ENCODE results near the gene TRIM42.

Gene TRIM42

DNA sequence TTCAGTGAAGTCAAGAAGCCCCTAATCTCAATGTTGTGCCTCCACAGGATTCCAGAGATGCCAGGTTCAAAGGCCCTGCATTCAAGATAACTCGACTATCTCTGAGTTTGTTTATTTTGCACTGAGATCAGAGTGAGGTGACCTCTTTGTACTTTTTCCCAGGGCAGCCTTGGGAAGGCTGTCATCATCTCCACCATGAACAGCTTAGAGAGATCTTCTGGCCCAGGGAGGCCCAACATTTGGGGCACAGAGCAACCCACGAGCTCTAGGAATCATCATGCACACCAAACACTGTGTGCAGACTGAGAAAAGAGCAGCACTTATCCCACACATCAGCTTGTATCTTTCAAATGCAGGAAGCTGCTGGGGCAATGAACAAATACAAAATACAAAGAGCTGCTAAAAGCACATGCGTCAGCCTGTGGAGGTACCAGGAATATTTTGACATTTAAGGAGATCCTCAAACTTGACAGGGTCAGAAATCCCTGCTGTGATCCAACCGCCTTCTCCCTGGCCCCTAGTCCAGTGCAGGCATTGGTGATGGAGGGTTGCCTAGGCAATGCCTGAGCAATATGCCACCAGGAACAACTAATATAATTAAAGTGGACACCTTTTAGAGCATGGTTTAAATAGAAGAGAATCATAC lies 33.6 kb downstream of the TRIM42 start:
- no peak for DNase-seq

GRCh38 chr3:140712301-140712700 lies 34.4 kb downstream of the TRIM42 start:
- DNase-seq, result no peak

DNA sequence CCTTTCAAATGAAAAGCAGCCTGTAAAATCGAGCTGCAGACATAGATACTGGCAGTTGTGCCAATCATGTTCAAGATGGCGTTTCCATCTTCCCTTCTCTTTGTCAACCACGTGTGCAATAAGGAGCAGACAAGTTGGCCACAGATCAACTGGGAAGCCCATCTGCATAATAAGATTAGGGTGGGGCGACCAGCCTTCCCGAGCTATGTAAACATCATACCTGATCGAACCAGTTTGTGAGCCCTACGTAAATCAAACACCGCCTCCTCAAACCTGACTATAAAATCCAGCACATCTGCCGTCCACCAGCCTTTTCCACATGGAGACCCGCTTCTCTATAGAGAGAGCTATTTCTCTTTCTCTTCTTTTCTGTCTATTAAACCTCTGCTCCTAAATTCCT lies 37.2 kb downstream of the TRIM42 start:
- DNase-seq, result no peak

- DNase-seq, result no peak
Observed at GRCh38 chr3:140717921-140718320, 40.1 kb downstream of the TRIM42 start.

GRCh38 chr3:140719841-140720614 lies 42.2 kb downstream of the TRIM42 start:
- no peak for DNase-seq

- DNase-seq, result no peak
Observed at GRCh38 chr3:140723576-140723975, 45.7 kb downstream of the TRIM42 start.

GRCh38 chr3:140724856-140725812 lies 47.3 kb downstream of the TRIM42 start:
- no peak for DNase-seq

- no peak for DNase-seq
Observed at GRCh38 chr3:140726066-140726465, 48.2 kb downstream of the TRIM42 start.

DNA sequence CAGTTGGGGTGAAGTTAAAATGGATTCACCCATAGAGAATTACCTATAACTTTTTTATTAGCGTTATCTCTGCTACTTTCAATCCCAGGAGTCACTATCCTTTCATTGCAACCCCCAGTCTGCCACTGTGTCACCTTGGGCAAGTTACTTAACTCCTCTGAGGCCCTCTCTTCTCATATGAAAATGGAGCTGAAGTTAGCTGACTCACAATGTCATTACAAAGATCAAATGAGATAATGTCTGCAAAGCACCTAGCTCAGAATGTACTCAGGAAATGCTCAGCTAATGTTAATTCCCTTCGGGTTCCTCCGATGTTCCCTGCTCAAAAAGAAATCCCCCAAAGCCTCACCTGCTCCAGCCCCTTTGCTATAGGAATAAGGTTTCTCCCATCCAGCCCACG lies 50.0 kb downstream of the TRIM42 start:
- DNase-seq, result no peak

DNA sequence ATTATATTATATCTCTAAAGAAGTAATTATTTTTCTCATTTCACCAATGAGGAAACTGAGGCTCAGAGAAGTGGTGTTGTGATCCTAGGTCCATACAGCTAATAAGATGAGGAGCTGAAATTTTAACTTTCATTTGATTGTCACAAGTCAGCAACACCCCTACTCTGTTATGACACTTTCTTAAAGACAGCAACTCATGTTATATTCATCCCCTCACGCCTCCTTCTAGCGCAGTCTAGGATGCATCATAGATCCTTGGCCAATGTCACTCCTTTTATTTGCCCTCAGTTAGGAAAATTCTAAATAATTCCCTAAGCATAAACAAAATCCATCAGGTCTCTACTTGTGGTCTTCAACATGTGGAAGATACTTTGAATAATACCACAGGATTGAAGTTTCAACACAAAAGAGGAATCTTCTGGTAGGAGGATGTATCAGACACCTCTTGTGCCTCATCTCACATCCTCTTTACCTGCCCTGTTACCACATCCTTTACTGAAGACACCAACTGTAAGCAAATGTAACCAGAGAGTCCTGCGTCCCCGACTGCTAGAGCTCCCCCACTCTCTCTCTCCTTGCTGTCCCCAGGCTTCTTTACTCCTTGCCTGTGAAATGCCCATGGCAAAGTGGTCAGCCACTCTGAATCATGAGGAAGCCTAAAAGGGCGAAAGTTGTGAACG lies 53.7 kb downstream of the TRIM42 start:
- DNase-seq, result no peak

GRCh38 chr3:140733623-140734022 lies 55.8 kb downstream of the TRIM42 start:
- DNase-seq, result no peak

- DNase-seq, result peak; percentile 11
Observed at GRCh38 chr3:140736863-140737460, 59.1 kb downstream of the TRIM42 start.

DNA sequence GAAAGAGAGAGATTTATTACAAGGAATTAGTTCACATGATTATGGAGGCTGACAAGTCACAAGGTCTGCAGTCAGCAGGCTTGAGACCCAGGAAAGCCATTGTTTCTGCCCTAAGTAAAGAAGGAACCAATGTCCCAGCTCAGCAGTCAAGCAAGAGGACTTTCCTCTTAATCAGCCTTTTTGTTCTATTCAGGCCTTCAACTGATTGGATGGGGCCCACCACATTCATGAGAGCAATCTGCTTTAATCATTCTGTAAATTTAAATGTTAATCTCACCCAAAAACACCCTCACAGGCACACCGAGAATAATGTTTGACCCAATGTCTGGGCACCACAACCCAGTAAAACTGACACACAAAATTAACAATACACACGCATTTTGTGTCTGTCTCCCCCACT lies 64.3 kb downstream of the TRIM42 start:
- DNase-seq, result no peak

DNA sequence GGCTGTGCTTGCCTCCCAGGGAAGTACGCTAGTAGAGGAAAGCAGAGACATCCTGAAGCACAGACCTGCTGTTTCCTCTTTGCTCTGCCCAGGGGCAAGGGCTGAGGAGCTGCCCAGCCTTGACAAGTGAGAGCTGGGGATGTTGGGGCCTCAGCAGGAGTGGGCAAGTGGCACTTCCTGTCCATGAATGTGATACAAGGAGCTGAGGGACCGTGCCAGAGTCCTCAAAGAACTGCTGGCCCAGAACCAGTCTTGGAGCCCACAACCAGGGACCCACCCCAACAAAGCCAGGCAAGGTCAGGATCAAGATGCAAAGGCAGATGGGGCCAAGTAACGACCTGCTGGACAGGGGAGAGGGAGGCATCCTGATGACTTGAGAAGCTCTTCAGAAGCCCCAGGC lies 70.3 kb downstream of the TRIM42 start:
- DNase-seq, result no peak

- no peak for DNase-seq
Observed at GRCh38 chr3:140748903-140749302, 71.0 kb downstream of the TRIM42 start.
